Peyer's patch (tissue), 4 donors: ENCODE results near the gene OR8S1. TPM values are rescaled to one million over a fixed set of nuclear protein-coding genes. Genes with fewer than 3 reads are reported as not detected.
"Not testable (repeated sequence)": the region's sequence is repeated elsewhere in the genome, so short reads cannot be mapped to it uniquely, and the experiment has no call there.

ENCODE experiments used
- DNase-seq, 3 donors: peaks; one replicate each; pipeline ENCODE4 v3.0.0-alpha.2; 2017 to 2019
- H3K27ac ChIP-seq, 4 donors: fragments of 200-600 bp; sonication (generic); one replicate each; pipeline ENCODE4 v1.5.1; 2016 to 2019
- H3K27me3 ChIP-seq, 2 donors: fragments of 200-600 bp; sonication (generic); one replicate each; pipeline ENCODE4 v1.5.1; 2019
- H3K36me3 ChIP-seq, 3 donors: fragments of 200-600 bp; sonication (generic); one replicate each; pipeline ENCODE4 v1.5.1; 2016 to 2019
- H3K4me1 ChIP-seq, 4 donors: fragments of 200-600 bp; sonication (generic); one replicate each; pipeline ENCODE4 v1.5.1; 2016 to 2019
- H3K4me3 ChIP-seq, 4 donors: fragments of 200-600 bp; sonication (generic); 1 replicate in 3 of 4; 2 replicates in 1 of 4; pipeline ENCODE4 v1.5.1; 2016 to 2019; ENCODE audit warnings: mild to moderate bottlenecking in 1 of 4
- H3K9me3 ChIP-seq, 4 donors: fragments of 200-600 bp; sonication (generic); one replicate each; pipeline ENCODE4 v1.5.1; 2016 to 2019; ENCODE audit warnings: mild to moderate bottlenecking in 1 of 4
- POLR2A ChIP-seq, 2 donors: fragments of 450-650 bp; IDR thresholded peaks; one replicate each; pipeline ENCODE4 v1.5.1; 2017; ENCODE audit warnings: antibody characterized with exemption in 2 of 2, mild to moderate bottlenecking in 2 of 2, moderate library complexity in 2 of 2
- total RNA-seq, 4 donors: library from RNA; depleted of rRNA; stranded (reverse); fragments of >200 nt; gene quantifications; one replicate each; pipeline ENCODE4 v1.1.0, GENCODE V29; 2016
- TF ChIP-seq, protein P1 (sequence below), 6 experiments: fragments of 450-650 bp in 4 of 6; fragments of 200-600 bp in 2 of 6; sonication (generic) in 1 of 6; IDR thresholded peaks; one replicate each; pipeline ENCODE4 v1.5.1; 2017 to 2019; ENCODE audit warnings: antibody characterized with exemption in 6 of 6, mild to moderate bottlenecking in 3 of 6, moderate library complexity in 1 of 6

Gene OR8S1
- total RNA-seq, 4 donors from 2014 or later: not detected

DNA sequence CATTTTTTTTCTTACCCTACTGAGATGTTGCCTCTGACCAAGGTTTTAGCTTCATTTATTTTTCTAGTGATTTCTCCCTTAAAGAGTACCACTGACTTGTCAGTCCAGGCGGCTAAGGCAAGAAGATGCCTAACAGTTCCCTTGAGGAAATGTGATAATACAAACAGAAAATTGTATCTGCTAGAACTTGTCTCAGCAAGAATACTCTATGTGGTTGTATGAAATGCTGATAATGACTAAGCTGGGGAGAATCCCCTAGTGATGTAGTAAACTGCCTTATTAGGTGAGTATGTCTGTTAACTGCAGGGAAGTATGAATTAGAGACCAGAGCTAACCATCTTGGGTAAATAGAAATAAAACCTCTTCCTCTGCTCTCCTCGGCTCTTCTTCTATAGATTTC lies 36.4 kb upstream of the OR8S1 start:
- TF ChIP-seq, protein P1, sequence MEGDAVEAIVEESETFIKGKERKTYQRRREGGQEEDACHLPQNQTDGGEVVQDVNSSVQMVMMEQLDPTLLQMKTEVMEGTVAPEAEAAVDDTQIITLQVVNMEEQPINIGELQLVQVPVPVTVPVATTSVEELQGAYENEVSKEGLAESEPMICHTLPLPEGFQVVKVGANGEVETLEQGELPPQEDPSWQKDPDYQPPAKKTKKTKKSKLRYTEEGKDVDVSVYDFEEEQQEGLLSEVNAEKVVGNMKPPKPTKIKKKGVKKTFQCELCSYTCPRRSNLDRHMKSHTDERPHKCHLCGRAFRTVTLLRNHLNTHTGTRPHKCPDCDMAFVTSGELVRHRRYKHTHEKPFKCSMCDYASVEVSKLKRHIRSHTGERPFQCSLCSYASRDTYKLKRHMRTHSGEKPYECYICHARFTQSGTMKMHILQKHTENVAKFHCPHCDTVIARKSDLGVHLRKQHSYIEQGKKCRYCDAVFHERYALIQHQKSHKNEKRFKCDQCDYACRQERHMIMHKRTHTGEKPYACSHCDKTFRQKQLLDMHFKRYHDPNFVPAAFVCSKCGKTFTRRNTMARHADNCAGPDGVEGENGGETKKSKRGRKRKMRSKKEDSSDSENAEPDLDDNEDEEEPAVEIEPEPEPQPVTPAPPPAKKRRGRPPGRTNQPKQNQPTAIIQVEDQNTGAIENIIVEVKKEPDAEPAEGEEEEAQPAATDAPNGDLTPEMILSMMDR (IDR thresholded peaks at IDR 0.05): no peak
- TF ChIP-seq POLR2A (IDR thresholded peaks at IDR 0.05): no peak
- no peak overlapping the region for H3K27ac ChIP-seq
- H3K36me3 ChIP-seq: no peaks in the 10 kb centered on the region
- H3K4me3 ChIP-seq: no peak overlapping the region
- no peak for DNase-seq
- H3K27me3 ChIP-seq: no peaks in the 10 kb centered on the region
- H3K9me3 ChIP-seq: no peaks in the 10 kb centered on the region
- H3K4me1 ChIP-seq: no peaks in the 10 kb centered on the region

DNA sequence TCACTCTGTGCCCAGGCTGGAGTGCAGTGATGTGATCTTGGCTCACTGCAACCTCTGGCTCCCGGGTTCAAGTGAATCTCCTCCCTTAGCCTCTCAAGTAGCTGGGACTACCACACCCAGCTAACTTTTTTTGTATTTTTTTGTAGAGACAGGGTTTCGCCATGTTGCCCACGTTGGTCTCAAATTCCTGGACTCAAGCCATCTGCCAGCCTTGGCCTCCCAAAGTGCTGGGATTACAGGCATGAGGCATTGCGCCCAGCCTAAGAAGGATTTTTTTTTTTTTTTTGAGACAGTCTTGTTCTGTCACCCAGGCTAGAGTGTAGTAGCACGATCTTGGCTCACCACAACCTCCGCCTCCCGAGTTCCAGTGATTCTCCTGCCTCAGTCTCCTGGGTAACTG lies 36.0 kb upstream of the OR8S1 start:
- H3K9me3 ChIP-seq, H3K4me1 ChIP-seq, DNase-seq, H3K36me3 ChIP-seq, H3K4me3 ChIP-seq, H3K27ac ChIP-seq, H3K27me3 ChIP-seq: not testable (repeated sequence)

DNA sequence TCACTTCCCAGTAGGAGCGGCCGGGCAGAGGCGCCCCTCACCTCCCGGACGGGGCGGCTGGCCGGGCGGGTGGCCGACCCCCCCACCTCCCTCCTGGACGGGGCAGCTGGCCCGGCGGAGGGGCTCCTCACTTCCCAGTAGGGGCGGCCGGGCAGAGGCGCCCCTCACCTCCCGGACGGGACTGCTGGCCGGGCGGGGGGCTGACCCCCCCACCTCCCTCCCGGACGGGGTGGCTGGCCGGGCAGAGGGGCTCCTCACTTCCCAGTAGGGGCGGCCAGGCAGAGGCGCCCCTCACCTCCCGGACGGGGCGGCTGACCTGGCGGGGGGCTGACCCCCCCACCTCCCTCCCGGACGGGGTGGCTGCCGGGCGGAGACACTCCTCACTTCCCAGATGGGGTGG lies 25.2 kb upstream of the OR8S1 start:
- H3K4me3 ChIP-seq, H3K36me3 ChIP-seq, H3K27ac ChIP-seq, H3K4me1 ChIP-seq, DNase-seq, H3K9me3 ChIP-seq, H3K27me3 ChIP-seq: not testable (repeated sequence)

DNA sequence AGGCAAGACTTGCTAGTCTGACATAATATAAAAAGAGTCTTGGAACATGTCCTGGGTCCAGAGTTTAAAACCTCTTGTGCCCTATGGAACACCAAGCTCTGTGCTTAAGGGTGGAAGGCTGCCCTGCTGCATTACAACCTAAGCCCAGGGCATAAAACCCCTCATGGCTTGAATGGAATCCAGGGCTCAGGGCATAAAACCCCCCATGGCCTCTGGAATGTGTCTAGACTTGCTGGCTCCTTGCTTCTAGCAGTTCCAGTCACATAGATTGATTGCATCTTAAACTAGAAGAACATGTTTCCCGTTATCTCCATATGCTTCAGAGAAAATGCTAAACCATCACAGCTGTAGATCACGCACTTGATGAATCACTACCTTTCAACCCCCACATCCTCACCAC lies 18.6 kb upstream of the OR8S1 start:
- H3K27ac ChIP-seq, H3K36me3 ChIP-seq, DNase-seq, H3K4me3 ChIP-seq, H3K4me1 ChIP-seq, H3K27me3 ChIP-seq, H3K9me3 ChIP-seq: not testable (repeated sequence)

DNA sequence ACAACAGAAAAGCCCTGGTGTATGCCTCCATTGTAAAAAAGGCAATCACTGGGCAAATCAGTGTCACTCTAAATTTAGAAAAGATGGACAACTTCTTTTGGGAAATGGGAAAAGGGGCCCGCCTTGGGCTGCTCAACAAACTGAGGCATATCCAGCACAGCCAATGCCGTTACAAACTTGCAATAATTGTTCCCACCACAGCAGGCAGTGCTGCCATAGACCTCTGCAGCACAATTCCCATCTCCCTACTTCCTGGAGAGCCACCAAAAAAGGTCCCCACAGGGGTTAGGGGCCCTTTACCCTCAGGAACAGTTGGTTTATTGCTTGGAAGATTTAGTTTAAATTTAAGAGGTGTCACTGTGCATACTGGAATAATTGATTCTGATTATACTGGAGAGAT lies 16.4 kb upstream of the OR8S1 start:
- Histone ChIP-seq H3K36me3 (no peaks in the 10 kb centered on the region), H3K4me3 (no peak overlapping the region), H3K9me3 (no peaks in the 10 kb centered on the region), H3K27ac (no peak overlapping the region), H3K27me3 (no peaks in the 10 kb centered on the region), H3K4me1 (no peaks in the 10 kb centered on the region)
- TF ChIP-seq, protein P1 (IDR thresholded peaks at IDR 0.05): no peak
- TF ChIP-seq POLR2A (IDR thresholded peaks at IDR 0.05): no peak
- no peak for DNase-seq

DNA sequence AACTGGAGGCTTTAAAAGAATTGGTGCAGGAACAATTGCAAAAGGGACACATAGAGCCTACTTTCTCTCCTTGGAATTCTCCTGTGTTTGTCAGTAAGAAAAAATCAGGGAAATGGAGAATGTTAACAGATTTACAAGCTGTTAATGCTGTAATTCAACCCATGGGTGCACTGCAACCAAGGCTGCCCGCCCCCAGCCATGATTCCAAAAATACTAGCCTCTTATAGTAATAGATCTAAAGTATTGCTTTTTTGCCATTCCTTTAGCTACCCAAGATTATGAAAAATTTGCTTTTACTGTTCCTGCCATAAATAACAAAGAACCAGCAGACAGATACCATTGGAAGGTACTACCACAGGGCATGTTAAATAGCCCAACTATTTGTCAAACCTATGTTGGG lies 15.3 kb upstream of the OR8S1 start:
- Histone ChIP-seq H3K4me3 (no peak overlapping the region), H3K27ac (no peak overlapping the region), H3K36me3 (no peaks in the 10 kb centered on the region), H3K4me1 (no peaks in the 10 kb centered on the region), H3K27me3 (no peaks in the 10 kb centered on the region), H3K9me3 (no peaks in the 10 kb centered on the region)
- no peak for DNase-seq
- TF ChIP-seq, protein P1 (IDR thresholded peaks at IDR 0.05): no peak
- no peak for TF ChIP-seq POLR2A (IDR thresholded peaks at IDR 0.05)

DNA sequence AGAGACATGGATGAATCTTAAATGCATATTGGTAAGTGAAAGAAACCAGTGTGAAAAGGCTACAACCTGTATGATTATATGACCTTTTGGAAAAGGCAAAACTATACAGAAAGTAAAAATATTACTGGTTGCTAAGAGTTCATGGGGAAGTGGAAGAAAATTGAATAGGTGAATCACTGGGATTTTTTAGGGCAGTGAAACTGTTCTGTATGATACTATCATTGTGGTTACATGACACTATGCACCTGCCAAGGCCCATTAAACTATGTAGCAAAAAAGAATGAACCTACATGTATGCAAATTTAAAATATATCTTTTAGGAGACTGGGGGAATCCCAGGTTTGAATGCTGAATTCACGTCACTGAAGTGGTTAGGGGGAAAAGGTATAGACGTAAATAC lies 12.6 kb upstream of the OR8S1 start:
- no peak overlapping the region for H3K4me3 ChIP-seq
- H3K36me3 ChIP-seq: no peaks in the 10 kb centered on the region

More for the DNA sequence above, 12.6 kb upstream of the OR8S1 start:
- Histone ChIP-seq H3K4me1 (no peaks in the 10 kb centered on the region), H3K27me3 (no peaks in the 10 kb centered on the region), H3K9me3 (no peaks in the 10 kb centered on the region), H3K27ac (no peak overlapping the region)
- no peak for DNase-seq
- TF ChIP-seq, protein P1 (IDR thresholded peaks at IDR 0.05): no peak
- TF ChIP-seq POLR2A (IDR thresholded peaks at IDR 0.05): no peak
